Nephron (organoid): Measurements from ENCODE around the gene ALK.

Experiments used
- H3K27ac Mint-ChIP-seq, 3 experiments: 2 replicates each; pipeline ENCODE4 v1.8.0; 2020; ENCODE audit warnings: mixed read lengths in 3 of 3, mild to moderate bottlenecking in 2 of 3, moderate library complexity in 1 of 3
- H3K27me3 Mint-ChIP-seq: 2 replicates; pipeline ENCODE4 v1.8.0; 2021; ENCODE audit warnings: low read depth, mild to moderate bottlenecking, moderate library complexity, mixed read lengths
- H3K36me3 Mint-ChIP-seq: 2 replicates; pipeline ENCODE4 v1.8.0; 2020; ENCODE audit warnings: low read depth, mixed read lengths
- H3K4me1 Mint-ChIP-seq: 2 replicates; pipeline ENCODE4 v1.8.0; 2020; ENCODE audit warnings: mixed read lengths
- H3K4me3 Mint-ChIP-seq, 3 experiments: 2 replicates each; pipeline ENCODE4 v1.8.0; 2020; ENCODE audit warnings: mild to moderate bottlenecking in 3 of 3, mixed read lengths in 3 of 3, moderate library complexity in 2 of 3
- H3K9me3 Mint-ChIP-seq: 2 replicates; pipeline ENCODE4 v1.8.0; 2020; ENCODE audit warnings: mixed read lengths
- TF ChIP-seq, protein P1 (sequence below), 3 experiments: fragments of 200-600 bp; sonication (generic); IDR thresholded peaks; one replicate each; pipeline ENCODE4 v1.5.0; 2021; ENCODE audit warnings: antibody characterized with exemption in 3 of 3; ENCODE audit not compliant: unreplicated experiment in 3 of 3

ALK gene

DNA sequence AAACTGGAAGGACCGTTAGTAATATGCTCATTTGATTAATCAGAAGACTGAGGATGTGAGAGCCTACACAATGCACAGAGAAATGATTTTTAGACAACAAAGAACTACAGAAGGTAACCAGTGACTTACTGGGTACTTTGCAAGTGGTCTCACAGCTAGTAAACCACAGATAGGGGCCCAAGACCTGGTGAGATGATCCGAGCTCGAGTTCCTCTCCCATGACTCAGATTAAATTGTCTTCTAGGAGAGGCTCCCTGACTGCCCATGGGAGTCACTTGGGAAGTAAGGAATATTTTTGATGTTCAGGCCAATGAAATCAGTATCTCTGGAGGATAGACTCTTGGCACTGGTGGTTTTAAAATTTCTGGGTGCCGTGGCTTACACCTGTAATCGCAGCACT lies 586.0 kb downstream of the ALK start:
- peaks cover 27% of the 10 kb centered on the region for H3K4me1 Mint-ChIP-seq
- H3K36me3 Mint-ChIP-seq: no peaks in the 10 kb centered on the region
- no peak overlapping the region for H3K4me3 Mint-ChIP-seq
- no peak overlapping the region for H3K27ac Mint-ChIP-seq
- TF ChIP-seq, protein P1, sequence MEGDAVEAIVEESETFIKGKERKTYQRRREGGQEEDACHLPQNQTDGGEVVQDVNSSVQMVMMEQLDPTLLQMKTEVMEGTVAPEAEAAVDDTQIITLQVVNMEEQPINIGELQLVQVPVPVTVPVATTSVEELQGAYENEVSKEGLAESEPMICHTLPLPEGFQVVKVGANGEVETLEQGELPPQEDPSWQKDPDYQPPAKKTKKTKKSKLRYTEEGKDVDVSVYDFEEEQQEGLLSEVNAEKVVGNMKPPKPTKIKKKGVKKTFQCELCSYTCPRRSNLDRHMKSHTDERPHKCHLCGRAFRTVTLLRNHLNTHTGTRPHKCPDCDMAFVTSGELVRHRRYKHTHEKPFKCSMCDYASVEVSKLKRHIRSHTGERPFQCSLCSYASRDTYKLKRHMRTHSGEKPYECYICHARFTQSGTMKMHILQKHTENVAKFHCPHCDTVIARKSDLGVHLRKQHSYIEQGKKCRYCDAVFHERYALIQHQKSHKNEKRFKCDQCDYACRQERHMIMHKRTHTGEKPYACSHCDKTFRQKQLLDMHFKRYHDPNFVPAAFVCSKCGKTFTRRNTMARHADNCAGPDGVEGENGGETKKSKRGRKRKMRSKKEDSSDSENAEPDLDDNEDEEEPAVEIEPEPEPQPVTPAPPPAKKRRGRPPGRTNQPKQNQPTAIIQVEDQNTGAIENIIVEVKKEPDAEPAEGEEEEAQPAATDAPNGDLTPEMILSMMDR (IDR thresholded peaks at IDR 0.05; ENCODE audit: unreplicated experiment in 3 of 3): no peak
- H3K9me3 Mint-ChIP-seq: no peaks in the 10 kb centered on the region
- H3K27me3 Mint-ChIP-seq: peaks cover 23% of the 10 kb centered on the region

DNA sequence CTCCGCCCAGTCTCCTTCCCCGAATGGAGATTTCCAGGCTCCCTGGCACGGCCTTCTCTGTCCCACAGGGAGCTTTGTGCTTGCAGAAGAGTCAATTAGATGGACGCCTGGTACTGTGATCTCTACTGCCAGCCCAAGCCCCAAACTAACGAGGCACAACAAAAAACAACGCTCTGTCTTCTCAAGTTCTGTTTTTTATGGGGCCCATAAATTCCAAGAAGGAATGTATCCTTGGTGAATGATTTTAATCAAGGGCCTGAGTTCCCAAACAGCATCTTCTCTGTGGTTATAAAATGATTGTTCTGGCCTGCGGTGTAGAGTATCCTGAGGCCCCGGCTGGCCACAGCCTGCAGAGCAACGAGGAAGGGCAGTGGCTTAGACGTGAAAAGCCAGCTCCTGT lies 586.7 kb downstream of the ALK start:
- H3K27ac Mint-ChIP-seq: no peak overlapping the region
- H3K4me3 Mint-ChIP-seq: no peak overlapping the region
- H3K36me3 Mint-ChIP-seq: no peaks in the 10 kb centered on the region
- H3K9me3 Mint-ChIP-seq: no peaks in the 10 kb centered on the region
- TF ChIP-seq, protein P1 (IDR thresholded peaks at IDR 0.05; ENCODE audit: unreplicated experiment in 3 of 3): no peak
- peaks cover 27% of the 10 kb centered on the region for H3K4me1 Mint-ChIP-seq
- H3K27me3 Mint-ChIP-seq: peaks cover 23% of the 10 kb centered on the region

- H3K4me1 Mint-ChIP-seq: peaks cover 26% of the 10 kb centered on the region
- TF ChIP-seq, protein P1 (IDR thresholded peaks at IDR 0.05; ENCODE audit: unreplicated experiment in 3 of 3): no peak
- no peak overlapping the region for H3K4me3 Mint-ChIP-seq
- no peaks in the 10 kb centered on the region for H3K36me3 Mint-ChIP-seq
- H3K27ac Mint-ChIP-seq: no peak overlapping the region
- H3K27me3 Mint-ChIP-seq: peaks cover 29% of the 10 kb centered on the region
- H3K9me3 Mint-ChIP-seq: no peaks in the 10 kb centered on the region
These were observed 588.8 kb downstream of the ALK start for GRCh38 chr2:29332540-29332939.

DNA sequence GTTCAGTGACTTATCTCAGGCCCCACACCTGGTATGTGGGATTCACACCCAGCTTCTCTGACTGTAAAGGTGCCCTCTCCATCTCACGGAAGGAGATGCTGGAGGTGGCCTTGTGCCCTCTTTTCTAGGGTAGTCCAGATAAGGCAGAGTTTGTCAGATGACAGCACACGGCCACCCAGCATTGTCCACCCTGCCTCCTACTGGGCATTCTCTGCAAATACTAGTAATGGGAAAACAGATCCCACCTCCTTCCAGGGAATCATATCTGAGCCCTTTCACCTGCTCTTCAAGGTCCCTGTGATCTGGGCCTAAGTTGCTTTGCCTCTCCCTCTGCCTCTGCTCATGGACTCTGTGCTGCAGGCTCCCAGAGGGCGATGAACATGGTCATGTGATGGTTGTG lies 591.5 kb downstream of the ALK start:
- TF ChIP-seq, protein P1 (IDR thresholded peaks at IDR 0.05; ENCODE audit: unreplicated experiment in 3 of 3): no peak
- Mint-ChIP-seq H3K27me3 (peaks cover 22% of the 10 kb centered on the region), H3K36me3 (no peaks in the 10 kb centered on the region), H3K4me1 (peaks cover 4% of the 10 kb centered on the region), H3K27ac (no peak overlapping the region), H3K4me3 (no peak overlapping the region), H3K9me3 (peaks cover 3% of the 10 kb centered on the region)

DNA sequence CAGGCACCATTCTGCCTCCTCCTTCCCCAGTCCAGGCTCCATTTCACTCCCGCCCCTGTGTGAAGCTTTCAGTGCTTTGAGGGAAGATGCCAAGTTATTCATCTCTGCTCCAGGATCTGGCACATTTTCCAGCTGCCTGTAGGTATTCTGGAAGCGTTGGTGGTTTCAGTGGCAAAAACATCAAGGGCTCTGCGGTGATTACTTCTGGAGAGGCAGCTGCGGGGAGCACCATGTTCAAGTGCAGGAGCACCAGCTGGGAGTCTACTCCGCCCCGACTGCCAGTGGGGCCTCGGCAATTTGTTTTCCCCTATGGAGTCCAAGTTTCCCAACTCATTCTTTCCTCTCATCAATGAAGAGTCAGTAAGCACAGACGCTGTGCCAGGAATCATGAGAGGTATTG lies 594.5 kb downstream of the ALK start:
- TF ChIP-seq, protein P1 (IDR thresholded peaks at IDR 0.05; ENCODE audit: unreplicated experiment in 3 of 3): no peak
- Mint-ChIP-seq H3K4me3 (no peak overlapping the region), H3K36me3 (no peaks in the 10 kb centered on the region), H3K9me3 (peaks cover 3% of the 10 kb centered on the region), H3K27ac (no peak overlapping the region), H3K4me1 (peaks cover 24% of the 10 kb centered on the region), H3K27me3 (peaks cover 26% of the 10 kb centered on the region)

DNA sequence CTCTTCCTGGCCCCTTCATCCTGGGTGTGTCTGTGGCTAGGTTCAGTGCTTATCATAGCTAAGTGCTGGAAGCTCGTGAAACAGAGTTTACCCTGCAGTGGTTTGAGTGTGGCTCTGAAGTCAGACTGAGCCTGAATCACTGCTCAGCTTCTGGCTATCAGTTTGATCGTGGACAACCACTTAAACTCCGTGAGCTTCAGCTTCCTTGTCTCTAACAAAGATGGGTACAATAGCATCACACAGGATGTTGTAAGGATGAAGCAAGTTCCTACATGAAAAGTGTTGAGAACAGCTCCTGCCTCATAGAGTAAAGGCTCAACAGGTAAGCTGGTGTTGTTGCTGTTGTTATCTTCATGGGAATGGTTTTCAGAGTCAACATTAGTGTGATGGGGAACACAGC lies 595.8 kb downstream of the ALK start:
- peaks cover 5% of the 10 kb centered on the region for H3K9me3 Mint-ChIP-seq
- H3K4me3 Mint-ChIP-seq: no peak overlapping the region
- no peaks in the 10 kb centered on the region for H3K36me3 Mint-ChIP-seq
- H3K27me3 Mint-ChIP-seq: peaks cover 24% of the 10 kb centered on the region
- TF ChIP-seq, protein P1 (IDR thresholded peaks at IDR 0.05; ENCODE audit: unreplicated experiment in 3 of 3): no peak
- H3K27ac Mint-ChIP-seq: no peak overlapping the region
- H3K4me1 Mint-ChIP-seq: peaks cover 29% of the 10 kb centered on the region
